HL-60 (cell line): ENCODE data around the gene EMID1.

ENCODE experiments used
- CTCF ChIP-seq: IDR thresholded peaks from one replicate; pipeline ENCODE4 v1.5.1; 2011; ENCODE audit warnings: low read length, control low read depth, inconsistent platforms; ENCODE audit not compliant: insufficient read depth
- POLR2AphosphoS5 ChIP-seq: IDR thresholded peaks from 2 replicates; pipeline ENCODE4 v1.6.1; 2012; ENCODE audit warnings: low read depth

- no peak for TF ChIP-seq POLR2AphosphoS5
- TF ChIP-seq CTCF: no peak
These were observed 11.5 kb upstream of the EMID1 start for GRCh38 chr22:29194184-29194583.
